Erythroblast (primary cell): ENCODE data around the gene OPTC.
A peak's percentile ranks its signal among the peaks of the same experiment; 100 is the strongest.

Experiments used
- DNase-seq, 2 experiments: peaks; one replicate each; lab custom pipeline; 2025; lab: John Stamatoyannopoulos, UW
- GATA1 ChIP-seq: IDR thresholded peaks from 2 replicates; pipeline ENCODE4 v1.6.1; 2011; ENCODE audit warnings: low read depth, mild to moderate bottlenecking, control low read depth, low read length, moderate library complexity
- POLR2A ChIP-seq: IDR thresholded peaks from 2 replicates; pipeline ENCODE4 v1.6.1; 2011; ENCODE audit warnings: mild to moderate bottlenecking, low read length

OPTC gene

DNA sequence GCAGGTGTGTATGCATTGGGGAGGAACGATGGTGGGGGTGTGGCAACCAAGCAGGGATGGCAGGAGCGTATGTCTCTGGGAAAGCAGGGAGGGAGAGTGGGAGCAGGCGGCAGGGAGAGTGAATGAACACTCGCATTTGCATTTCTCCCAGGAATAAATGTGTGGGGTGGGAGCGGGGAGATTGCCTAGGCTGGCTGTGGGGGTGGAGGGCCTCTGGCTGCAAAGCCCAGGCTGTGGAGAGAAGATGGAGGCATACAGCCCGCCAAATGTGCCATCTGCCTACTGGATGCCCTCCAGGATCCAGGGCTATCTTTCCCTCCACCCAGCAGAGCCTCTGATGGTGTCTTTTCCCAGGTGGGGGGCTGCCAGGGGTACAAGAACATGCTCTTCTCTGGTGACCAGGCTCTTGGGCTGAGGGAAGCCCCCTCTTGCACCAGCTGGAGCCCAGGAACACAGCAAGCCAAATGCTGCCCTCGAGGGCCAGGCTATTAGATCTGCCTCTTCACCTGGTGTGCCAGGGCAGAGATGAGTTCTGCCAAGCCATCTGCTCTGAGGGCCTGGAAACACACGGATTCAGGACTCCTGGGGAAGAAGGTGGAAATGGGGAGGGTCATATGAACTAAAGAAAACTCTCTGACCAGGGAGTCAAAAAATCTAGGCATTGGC, 1.7 kb upstream of the OPTC start:
- DNase-seq, result no peak
- TF ChIP-seq GATA1 (no peak), POLR2A (no peak)

DNA sequence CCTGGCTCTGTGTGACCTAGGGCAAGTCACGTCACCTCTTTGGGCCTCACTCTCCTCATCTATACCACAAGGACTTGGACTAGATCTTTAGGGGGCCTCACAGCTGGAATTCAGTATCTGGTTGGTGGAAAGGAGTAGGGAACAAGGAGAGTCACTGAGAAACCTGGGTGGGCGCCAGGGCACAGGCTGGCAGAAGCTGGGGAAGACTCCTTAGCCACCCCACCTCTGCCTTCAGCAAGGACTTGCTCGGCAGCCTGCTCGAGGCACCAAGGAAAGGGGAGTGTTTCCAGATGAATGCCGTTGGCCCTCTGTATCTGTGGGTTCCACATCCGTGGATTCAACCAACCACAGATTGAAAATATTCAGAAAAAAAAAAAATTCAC, 1.2 kb upstream of the OPTC start:
- no peak for TF ChIP-seq POLR2A
- TF ChIP-seq GATA1, result no peak

DNA sequence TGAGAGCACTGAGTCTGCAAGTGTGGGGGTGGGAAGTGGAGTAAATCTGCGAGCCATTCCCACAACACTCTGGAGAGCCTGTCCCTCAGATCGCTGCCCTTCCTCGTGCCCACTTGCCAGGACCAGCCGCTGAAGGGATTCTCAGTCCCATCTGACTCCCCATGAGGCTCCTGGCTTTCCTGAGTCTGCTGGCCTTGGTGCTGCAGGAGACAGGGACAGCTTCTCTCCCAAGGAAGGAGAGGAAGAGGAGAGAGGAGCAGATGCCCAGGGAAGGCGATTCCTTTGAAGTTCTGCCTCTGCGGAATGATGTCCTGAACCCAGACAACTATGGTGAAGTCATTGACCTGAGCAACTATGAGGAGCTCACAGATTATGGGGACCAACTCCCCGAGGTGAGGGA, 1.9 kb downstream of the OPTC start:
- TF ChIP-seq GATA1, result no peak
- DNase-seq, result no peak

More for the DNA sequence above, 1.2 kb upstream of the OPTC start:
- no peak for DNase-seq

DNA sequence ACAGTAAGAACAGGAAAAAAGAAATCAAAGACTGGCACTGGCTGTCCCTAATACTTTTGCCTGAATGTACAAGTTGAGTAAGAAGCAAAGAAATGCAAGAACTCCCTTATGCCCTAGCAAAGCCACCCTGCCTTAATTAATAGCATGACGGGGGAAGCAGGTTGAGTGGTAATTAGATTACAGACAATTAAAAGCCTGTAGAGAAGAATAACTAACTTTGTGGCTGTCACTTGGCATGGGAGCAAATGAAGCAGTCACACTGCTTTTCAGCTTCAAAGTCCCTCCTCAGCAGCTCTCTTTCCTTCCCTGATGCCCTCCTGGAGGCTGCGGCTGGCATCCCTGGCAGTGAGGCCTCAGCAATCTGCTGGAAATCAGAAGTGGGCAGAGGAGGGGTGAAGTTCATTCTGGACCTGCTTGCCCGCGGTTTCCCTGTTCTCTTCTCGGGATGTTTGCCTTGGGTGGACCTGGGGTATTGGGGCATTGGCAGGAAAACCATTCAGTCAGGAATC, 3.4 kb downstream of the OPTC start:
- DNase-seq, result no peak
- TF ChIP-seq GATA1, result no peak
- TF ChIP-seq POLR2A, result no peak

DNA sequence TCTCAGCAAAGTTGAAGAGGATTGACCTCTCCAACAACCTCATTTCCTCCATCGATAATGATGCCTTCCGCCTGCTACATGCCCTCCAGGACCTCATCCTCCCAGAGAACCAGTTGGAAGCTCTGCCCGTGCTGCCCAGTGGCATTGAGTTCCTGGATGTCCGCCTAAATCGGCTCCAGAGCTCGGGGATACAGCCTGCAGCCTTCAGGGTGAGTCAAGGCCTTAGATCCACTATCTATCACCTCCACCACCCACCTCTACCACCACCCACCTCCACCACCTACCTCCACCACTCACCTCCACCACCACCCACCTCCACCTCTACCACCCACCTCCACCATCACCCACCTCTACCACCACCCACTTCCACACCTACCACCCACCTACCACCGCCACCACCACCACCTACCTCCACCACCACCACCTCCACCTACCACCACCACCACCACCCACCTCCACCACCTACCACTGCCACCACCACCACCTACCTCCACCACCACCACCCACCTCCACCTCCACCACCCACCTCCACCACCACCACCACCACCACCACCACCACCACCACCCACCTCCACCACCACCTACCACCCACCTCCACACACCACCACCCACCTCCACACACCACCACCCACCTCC, 5.8 kb downstream of the OPTC start:
- no peak for TF ChIP-seq GATA1
- no peak for TF ChIP-seq POLR2A
- DNase-seq, result no peak

DNA sequence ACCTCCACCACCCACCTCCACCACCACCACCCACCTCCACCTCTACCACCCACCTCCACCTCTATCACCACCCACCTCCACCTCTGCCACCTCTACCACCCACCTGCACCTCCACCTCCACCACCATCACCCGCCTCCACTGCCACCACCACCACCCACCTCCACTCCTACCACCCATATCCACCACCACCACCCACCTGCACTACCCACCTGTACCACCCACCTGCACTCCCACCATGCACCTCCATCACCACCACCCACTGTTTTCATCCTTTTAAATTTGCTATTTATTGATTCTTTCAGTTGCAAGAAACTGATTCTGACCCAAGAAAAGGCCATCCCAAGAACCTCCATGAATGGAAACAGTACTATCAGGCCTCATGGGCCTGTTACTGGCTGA, 6.3 kb downstream of the OPTC start:
- DNase-seq, result no peak
- TF ChIP-seq GATA1 (no peak), POLR2A (no peak)

DNA sequence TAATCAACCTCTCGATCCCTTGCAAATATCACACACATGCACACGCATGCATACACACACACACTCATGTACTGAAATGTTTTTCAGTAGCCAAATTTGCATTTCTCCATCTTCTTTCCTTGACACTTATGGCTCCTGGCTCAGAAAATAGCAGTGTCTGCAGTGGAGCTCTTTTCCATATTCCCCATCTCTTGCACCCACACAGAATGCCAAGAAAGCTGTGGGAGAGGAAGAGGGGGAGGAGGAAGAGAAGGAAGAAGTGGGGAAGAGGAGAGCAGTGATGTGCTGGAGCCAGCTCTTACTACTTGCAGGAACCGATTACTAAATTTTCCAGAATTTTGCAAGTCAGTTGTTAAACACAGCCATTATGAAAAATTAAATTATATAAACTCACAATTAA, 9.9 kb downstream of the OPTC start:
- DNase-seq, result no peak
- no peak for TF ChIP-seq GATA1
- TF ChIP-seq POLR2A, result no peak

DNA sequence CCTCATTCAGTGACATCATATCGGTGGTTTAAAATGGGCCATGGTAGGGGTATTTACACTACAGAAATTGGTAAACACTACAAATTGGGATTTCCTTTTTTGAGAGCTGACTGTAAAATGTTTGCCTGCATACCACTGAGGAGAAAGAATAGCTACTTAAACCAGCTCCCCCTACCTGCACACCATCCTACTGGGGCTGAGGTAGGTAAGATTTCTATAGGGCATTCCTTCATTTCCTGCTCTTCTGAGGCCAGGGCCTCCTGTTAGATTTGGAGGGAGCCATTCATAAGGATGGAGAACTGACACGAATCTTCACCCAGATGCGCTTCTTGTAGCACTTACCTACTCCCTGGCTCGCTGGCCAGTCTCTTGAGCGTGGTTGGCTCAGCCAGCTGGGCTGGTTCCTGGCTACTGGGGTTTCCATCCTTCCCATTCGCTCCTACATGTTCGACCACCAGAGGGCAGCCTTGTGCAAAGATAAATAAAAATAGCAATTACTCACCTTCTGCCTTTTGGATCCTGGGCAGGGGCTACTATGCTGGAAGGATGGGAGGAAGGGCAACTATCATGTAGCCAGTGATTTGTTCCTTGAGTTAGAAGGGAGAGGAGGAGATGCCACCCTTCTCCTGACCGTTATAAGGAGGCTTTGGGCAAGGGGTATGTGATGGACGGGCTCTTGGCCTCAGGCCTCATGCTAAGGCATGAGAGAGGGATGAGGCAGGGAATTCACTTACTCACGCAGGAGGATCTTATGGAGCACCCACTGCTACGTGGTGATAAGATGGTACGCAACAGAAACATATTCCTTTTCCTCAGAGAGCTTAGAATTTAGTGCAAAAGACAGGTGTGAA, 10.7 kb downstream of the OPTC start:
- no peak for TF ChIP-seq GATA1
- TF ChIP-seq POLR2A, result no peak

DNA sequence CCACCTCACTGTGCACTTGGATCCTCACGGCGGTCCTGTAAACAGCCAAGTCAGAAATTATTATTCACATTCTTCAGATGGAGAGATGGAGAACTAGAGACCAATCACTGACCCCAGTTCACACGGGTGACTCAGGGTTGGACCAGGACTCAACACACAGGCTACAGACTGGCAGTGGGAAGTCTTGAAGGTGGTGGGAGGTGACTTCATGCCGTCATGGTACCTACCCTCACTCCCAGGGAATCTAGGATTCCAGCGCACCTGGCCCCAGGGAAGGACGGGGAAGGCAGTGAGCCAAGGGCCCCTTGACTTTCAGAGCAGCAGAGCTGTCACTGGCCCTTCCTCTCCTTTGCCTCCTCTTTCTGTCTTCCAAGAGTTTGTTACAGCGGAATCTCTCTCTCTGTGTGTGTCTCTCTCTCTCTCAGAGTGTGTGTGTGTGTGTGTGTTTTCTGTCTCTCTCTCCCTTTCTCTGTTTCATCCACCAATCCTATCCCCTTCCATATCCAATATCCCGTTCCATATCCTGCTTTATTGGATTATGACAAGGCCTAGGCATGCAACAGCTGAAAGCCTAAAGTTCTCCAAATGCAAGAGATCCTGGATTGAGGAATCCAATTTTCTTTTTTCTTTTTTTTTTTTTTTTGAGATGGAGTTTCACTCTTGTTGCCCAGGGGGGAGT, 11.7 kb downstream of the OPTC start:
- TF ChIP-seq POLR2A (no peak), GATA1 (no peak)
- no peak for DNase-seq

More for the DNA sequence above, 10.7 kb downstream of the OPTC start:
- peak; percentile 56 to 84 for DNase-seq

DNA sequence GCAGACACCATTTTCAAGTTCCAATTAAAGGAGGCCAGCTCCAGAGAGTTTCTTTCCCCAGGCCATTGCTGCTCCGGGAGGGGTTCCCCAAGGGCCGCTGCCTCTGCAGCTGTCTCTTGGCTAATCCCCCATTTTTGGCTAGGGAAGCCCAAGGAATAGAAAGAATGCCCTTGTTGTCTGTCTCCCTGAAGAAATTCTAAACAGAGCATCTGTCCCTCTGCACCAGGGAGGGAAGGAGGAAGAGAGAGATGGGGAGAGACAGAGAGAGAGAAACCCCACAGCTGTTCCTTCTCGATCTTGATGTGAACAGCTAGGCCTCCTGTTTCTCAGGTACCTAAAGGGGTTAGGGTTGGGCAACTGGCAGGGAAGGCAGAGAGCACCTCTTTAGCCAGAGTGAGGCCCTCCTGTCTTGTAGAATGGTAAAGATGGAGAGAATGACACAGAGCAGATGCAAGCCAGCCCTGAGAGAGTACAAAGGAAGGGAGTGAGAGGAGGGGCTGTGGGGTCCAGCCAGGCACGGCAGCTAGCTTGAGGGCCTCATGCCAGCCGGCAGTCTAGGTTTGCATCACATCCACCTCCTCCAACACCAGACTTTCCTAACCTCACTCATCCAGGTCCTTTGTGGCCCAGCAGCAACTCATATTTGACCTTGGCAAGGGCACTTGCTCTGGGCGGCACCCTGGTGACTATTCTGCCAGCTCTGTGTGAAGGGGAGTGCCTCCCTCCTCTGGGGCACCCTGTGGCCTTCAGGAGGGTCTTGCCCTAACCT, 13.1 kb downstream of the OPTC start:
- TF ChIP-seq POLR2A (no peak), GATA1 (no peak)
- DNase-seq, result no peak

DNA sequence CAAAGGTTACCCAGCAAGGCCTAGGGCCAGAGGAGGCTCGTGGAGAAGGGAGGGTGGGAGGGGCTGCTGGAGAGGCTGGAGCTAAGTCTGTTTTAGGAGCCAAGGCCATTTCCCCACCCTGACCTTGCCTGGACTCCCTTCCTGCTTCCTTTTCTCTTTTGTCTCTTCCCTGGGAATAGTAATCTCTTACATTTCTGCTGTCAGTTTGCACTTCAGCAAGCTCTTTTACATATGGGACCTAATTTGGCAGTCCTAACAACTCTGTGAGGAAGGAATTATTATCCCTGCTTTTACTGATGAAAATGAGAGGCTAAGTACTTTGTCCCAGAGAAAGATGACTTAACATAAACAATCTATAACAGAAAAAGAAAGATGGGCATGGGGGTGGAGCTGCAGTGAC, 13.8 kb downstream of the OPTC start:
- TF ChIP-seq GATA1 (no peak), POLR2A (no peak)

DNA sequence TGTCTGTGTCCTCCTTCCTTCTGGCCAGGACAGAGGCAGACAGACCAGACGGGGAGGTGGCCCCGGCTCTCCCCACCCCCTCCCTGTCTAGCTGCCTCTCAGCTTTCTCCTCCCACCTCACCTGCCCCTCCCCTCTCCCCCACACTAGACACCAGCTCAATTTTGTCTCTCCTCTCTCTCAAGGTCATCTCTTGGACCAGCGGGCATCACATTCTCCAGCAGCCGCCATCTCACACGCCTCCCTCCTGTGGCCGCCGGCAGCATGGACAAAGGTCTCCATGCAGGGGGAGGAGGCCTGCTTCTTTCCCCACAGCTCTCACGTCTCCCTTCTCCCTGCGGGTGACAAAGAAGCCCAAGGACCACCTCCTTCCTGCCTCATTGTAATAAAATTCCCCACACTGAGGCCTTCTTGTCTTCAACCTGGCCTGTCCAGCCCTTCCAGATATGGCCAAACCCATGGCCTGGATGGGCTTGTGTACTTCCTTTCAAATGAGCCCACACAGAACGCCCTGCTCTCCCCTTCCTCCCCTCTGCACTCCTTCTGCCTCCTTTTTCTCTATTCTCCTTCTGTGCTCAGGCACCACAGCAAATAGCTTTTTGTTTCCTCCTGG, 14.6 kb downstream of the OPTC start:
- no peak for DNase-seq
- TF ChIP-seq POLR2A, result no peak
- no peak for TF ChIP-seq GATA1

More for the DNA sequence above, 13.8 kb downstream of the OPTC start:
- no peak for DNase-seq
